NCI-H2081 treated with DMSO at 0.1 percent for 48 hours (cell line): ENCODE data around the gene CIAO2B.

Experiments used
- DNase-seq: peaks from one replicate; lab custom pipeline; 2025; lab: John Stamatoyannopoulos, UW

The CIAO2B gene

DNA sequence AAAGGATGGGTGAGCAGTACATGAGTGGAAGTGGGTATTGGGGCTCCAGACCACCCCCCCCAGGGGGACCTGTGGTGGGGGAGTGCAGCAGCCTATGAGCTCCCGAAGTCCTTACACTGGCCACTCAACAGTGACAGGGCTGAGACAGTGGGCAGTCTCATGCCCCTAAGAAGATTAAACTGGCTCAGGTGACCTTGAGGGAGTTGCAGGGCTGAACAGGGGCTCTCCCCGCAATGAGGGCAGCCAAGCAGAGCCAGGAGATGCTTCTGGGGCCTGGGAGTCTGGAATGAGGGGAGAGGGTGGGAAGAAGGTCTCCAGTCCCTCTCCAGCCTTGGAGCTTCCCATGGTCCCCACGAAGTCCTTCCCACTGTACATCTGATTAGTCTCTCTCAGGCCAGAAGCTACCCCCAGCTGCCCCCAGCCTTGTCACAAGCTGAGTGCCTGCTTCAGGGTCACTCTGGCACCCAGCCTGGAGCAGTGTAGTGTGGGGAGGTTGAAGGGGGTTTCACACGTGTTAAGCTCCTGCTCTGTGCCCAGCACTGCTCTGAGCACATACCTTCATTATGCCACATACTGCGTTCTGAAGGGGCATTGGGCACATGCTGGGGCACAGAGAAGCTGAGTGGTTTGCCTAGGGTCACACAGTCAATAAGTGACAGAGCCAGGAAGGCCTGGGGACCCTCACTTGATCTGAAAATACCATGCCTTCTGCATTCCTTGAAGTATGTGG, 14.5 kb downstream of the CIAO2B start:
- no peak for DNase-seq

- no peak for DNase-seq
These were observed 15.2 kb downstream of the CIAO2B start, which contains the start of gene CDH16 for GRCh38 chr16:66918803-66919568. Gene CDH16 (minus strand): TSS chr16:66918885. CDS start chr16:66918065, 820 bp downstream.

GRCh38 chr16:66918355-66918754, 15.8 kb downstream of the CIAO2B start:
- DNase-seq = no peak

DNA sequence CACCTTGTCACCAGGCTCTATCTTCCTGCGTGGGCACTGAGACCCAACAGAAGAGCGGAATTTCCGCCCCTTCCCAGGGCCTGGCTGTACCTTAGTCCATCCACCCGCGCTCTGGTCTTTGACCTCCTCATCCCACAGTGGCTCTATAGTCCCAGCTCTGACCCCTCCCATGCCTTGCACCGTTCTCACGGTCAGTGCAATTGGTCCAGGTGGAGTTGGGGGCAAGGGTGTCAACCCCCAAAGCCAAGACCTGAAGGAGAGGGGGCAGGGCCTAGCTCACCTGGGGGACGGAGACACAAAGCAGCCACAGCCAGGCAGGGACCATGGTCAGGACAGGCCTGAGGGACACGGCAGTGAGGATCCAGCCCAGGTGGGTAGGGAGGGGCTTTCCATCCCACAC, 16.5 kb downstream of the CIAO2B start:
- no peak for DNase-seq

DNA sequence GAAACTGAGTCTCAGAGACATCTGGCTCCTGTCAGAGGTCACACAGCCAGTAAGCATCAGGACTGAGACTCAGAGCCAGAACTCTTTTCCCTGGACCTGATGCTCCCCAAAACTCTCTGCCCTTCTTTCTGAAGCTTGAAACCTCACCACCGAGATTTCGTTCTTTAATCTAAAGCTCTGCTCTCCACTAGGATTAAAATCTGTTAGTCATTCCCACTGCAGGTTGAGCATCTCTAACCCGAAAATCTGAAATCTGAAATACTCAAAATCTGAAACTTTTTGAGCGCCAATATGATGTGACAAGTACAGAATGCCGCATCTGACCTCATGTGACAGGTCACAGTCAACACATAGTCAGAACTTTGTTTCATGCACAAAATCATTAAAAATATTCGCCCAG, 17.7 kb downstream of the CIAO2B start:
- no peak for DNase-seq

GRCh38 chr16:66915041-66915440, 19.2 kb downstream of the CIAO2B start:
- no peak for DNase-seq

- no peak for DNase-seq
These were observed 19.7 kb downstream of the CIAO2B start for GRCh38 chr16:66914541-66914940.

DNA sequence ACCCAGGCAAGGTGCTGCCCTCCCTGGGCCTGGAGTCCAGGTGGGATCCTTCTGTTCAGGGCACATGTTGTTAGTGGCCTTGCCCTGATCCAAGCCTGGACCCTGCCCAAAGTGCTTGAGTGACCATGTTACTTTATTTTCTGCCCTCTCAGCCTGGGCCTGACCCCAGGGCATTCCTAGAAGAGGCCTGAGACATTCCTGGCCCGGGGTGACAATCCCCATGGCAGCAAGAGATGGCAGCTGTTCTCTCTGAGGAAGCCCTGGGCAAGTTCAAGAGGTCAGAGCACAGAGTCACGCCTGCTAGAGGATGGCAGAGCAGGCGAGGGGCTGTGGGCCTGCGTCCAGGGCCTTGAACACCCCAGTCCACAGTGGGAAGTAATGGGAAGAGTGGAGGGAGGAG, 20.5 kb downstream of the CIAO2B start:
- DNase-seq = no peak

DNA sequence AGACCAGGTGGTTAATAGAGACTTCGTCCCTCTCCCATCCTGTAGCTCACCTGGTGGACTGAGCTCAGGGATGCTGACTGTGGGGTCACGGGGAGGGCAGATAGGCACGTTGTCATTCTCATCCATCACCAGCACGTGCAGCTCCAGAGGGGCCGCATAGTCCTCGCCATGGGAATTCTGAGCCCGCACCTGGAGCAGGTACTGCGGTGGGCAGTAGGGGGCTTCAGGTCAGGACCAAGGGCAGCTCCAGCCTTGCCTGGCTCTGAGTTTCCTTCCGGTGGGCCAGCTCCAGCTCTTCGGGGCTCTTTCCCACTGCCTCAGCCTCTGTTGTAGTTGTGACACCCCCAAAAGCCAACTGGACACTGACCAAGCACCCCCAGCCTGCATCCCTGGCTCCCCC, 21.1 kb downstream of the CIAO2B start:
- no peak for DNase-seq

DNA sequence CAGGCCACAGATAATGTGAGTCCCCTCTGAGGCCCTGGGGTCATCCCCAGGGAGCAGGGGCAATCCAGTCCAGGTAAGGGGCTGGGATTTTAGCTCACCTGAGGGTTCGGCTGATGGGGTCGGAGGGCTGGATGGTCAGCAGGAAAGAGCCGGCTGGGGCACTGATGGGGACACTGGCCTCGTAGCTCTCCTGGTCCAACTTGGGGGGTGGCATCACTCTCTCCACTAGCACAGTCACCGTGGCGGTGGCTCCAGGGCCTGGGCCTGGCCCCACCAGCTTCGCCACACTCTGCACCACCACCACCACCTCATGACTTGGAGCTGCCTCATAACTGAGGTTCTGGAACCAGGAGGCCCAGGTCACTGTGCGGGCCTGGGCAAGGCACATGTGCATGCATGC, 22.4 kb downstream of the CIAO2B start:
- no peak for DNase-seq

- DNase-seq = no peak
These were observed 23.1 kb downstream of the CIAO2B start for GRCh38 chr16:66911112-66911511.

GRCh38 chr16:66910175-66910940, 23.8 kb downstream of the CIAO2B start:
- DNase-seq = no peak

DNA sequence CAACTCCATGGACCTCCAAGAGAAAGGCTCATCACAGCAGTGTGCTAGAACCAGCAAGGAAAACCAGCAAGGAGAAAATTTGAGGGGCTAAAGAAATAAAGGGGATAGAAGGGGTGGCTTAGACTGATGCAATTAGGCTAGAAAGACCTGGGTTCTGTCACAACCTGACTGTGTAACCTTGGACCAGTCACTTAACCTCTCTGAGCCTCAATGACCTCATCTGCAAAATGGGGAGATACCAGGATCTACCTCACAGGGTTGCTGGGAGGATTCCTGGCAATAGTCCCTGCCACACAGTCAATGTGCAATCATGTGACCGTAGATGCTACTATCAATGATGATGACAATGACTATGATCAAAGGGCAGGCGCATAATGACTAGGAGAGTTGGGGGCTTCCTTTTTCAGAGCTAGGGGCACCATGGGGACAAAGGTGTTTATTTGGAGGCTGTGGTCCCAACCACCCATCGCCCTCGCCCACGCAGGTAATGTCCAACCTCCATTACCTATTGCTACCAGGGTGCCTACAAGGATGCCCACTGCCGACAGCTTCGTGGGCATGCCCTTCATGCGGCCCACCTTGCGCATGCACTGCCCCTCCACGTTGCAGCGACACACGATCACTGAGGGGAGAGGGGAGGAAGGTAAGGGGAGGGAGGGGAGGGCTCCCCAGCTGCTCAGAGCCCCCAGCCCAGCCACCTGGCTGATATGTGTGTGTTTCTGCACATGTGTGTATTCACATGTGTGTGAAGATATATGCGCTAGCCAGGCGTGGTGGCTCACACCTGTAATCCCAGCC, 25.2 kb downstream of the CIAO2B start:
- no peak for DNase-seq

DNA sequence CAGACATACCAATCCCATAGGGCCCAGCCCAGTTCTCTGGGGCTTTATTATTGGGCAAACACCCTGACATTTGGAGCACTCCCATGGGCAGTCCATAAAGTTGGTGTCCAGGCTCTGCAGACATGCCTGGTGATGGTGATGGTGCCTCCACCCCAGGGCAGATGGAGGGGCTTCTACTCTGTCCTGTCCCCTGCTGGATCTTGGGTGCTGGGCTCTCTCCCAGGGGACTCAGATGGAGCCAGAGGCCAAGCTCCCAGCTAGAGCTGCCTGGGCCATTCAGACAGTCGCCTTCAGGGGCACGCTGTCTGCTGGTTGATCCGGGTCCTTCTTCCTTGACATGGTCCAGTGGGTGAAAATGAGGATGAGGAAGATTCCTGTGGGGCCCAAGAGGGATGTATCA, 26.1 kb downstream of the CIAO2B start:
- DNase-seq = no peak

- no peak for DNase-seq
These were observed 27.0 kb downstream of the CIAO2B start for GRCh38 chr16:66906916-66907836.

- no peak for DNase-seq
These were observed 28.3 kb downstream of the CIAO2B start for GRCh38 chr16:66905633-66906539.

DNA sequence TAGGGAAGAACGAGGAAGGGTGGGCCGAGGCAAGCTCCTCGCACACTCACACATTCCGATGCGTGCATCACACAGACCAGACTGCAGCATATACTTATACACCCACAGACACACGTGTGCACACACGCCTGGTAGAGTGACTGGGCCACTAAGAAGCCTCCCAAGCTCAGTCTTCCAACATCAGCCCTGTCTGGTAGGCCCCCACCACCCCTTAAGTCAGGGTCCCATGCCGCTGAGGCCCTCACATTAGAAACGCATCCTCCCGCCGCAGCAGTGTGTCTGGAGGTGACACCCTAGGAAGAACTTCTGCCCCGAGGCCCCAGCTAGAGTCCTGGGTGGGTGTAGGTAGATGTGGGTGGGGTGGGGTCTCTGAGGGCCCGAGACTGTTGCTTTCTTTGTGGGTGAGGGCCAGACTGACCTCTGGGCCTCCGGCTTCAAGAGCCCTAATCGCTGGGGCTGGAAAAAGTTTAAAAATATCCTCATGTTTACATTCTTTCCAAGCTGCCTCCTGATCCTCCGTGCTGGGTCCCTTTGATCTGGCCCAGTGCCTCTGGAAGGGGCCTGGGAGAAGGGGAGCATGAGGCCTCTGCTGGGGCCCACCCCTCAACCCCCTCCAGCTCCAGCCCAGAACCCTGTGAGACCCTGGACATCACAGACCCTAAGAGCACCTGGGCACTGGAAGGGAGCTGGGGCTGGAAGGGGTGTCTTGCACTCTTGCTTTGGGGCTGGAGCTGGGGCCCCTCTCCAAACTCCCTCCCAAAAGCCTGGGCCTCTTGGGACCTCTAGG, 29.2 kb downstream of the CIAO2B start:
- DNase-seq = no peak

DNA sequence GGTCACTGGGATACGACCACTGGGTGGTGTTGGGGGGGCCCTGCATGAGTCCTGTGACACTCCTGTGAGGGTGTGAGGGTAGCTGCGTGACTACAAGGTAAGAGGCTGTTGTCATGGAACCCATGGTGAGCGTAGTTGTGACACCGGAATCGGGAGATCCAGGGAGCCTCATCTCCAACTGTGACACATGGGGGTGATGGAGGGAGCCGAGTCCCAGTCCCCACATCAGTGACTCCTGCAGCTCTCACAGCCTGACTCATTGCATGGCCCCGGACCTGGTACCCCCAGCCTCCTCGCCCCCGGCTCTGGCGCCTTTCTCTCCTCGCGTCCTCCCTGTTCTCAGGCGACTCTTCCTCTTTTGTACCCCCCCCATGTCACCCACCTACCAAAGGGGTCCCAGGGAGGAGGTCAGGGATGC, 29.8 kb downstream of the CIAO2B start:
- DNase-seq = no peak
